CD4-positive, alpha-beta T cell treated with Interleukin-1 beta for 1 hour (primary cell): Measurements from ENCODE around the gene GPX7.
A peak's percentile ranks its signal among the peaks of the same experiment; 100 is the strongest.
"Not testable (repeated sequence)": the region's sequence is repeated elsewhere in the genome, so short reads cannot be mapped to it uniquely, and the experiment has no call there.

Experiments
- DNase-seq, 2 donors: peaks; one replicate each; pipeline ENCODE4 v3.0.0-alpha.2; 2020 to 2022

GPX7 gene

GRCh38 chr1:52601991-52602855 lies at the start of gene GPX7:
Gene GPX7, plus strand, starts transcription at chr1:52602371. Its CDS starts 39 bp downstream, at chr1:52602410.
- peak; percentile 65 to 70 for DNase-seq

- peak; percentile 79 to 81 for DNase-seq
These were observed 49.4 kb upstream of the GPX7 start, which contains the start of gene TUT4 for GRCh38 chr1:52552505-52553361. Gene TUT4, minus strand, starts transcription at chr1:52553092. Its CDS starts 26,812 bp downstream, at chr1:52526280.

GRCh38 chr1:52553362-52554266 lies 48.6 kb upstream of the GPX7 start:
- peak; percentile 91 to 92 for DNase-seq

- no peak for DNase-seq
These were observed 47.9 kb upstream of the GPX7 start for GRCh38 chr1:52554267-52554640.

GRCh38 chr1:52554756-52555155 lies 47.4 kb upstream of the GPX7 start:
- DNase-seq, result no peak

- no peak for DNase-seq
These were observed 45.4 kb upstream of the GPX7 start for GRCh38 chr1:52556641-52557360.

- DNase-seq, result no peak
These were observed 43.2 kb upstream of the GPX7 start for GRCh38 chr1:52558941-52559340.

- DNase-seq, result no peak
These were observed 42.3 kb upstream of the GPX7 start for GRCh38 chr1:52559875-52560274.

- DNase-seq, result no peak
These were observed 39.4 kb upstream of the GPX7 start for GRCh38 chr1:52562766-52563165.

- no peak for DNase-seq
These were observed 34.2 kb upstream of the GPX7 start for GRCh38 chr1:52567943-52568342.

GRCh38 chr1:52569449-52570210 lies 32.5 kb upstream of the GPX7 start:
- DNase-seq, result no peak

GRCh38 chr1:52571783-52572182 lies 30.4 kb upstream of the GPX7 start:
- no peak for DNase-seq

- DNase-seq, result no peak
These were observed 29.8 kb upstream of the GPX7 start for GRCh38 chr1:52572387-52572786.

GRCh38 chr1:52574594-52574993 lies 27.6 kb upstream of the GPX7 start:
- DNase-seq, result no peak

GRCh38 chr1:52576074-52576473 lies 26.1 kb upstream of the GPX7 start:
- DNase-seq, result no peak

- DNase-seq, result not testable (repeated sequence)
These were observed 24.1 kb upstream of the GPX7 start for GRCh38 chr1:52578066-52578465.

- DNase-seq, result no peak
These were observed 22.8 kb upstream of the GPX7 start for GRCh38 chr1:52579415-52579814.

- no peak for DNase-seq
These were observed 21.9 kb upstream of the GPX7 start for GRCh38 chr1:52580283-52580682.

- no peak for DNase-seq
These were observed 20.0 kb upstream of the GPX7 start for GRCh38 chr1:52582116-52582696.

GRCh38 chr1:52585474-52585873 lies 16.7 kb upstream of the GPX7 start:
- no peak for DNase-seq

- DNase-seq, result no peak
These were observed 14.1 kb upstream of the GPX7 start for GRCh38 chr1:52588027-52588426.
